ENCODE data around the gene DSC3.

- TF ChIP-seq CTCF (conservative IDR thresholded peaks at IDR 0.05; ENCODE audit: low read depth, low read length) (no peak), EZH2 (IDR thresholded peaks at IDR 0.05; ENCODE audit: borderline replicate concordance, low read depth, low read length, poor library complexity, severe bottlenecking) (no peak)
Measured at GRCh38 chr18:30960661-30961060, 81.9 kb downstream of the DSC3 start.

Data from A673 (cell line).